OCI-LY3 (cell line): ENCODE measurements around the gene ARID1B.

Source experiments
- H2AFZ ChIP-seq: fragments of 200-600, 300-600 bp; shearing (Covaris generic); 2 replicates; pipeline ENCODE4 v1.6.0; 2014; ENCODE audit warnings: antibody characterized with exemption, low read depth, low read length
- H3K27ac ChIP-seq: fragments of 200-600, 300-600 bp; sonication (generic); 2 replicates; pipeline ENCODE4 v1.5.1; 2014; ENCODE audit warnings: mild to moderate bottlenecking, low read length, moderate library complexity, mixed read lengths
- H3K27me3 ChIP-seq: fragments of 200-600, 300-600 bp; sonication (generic); 2 replicates; pipeline ENCODE4 v1.6.1; 2014; ENCODE audit warnings: low read depth, low read length, mixed read lengths
- H3K36me3 ChIP-seq: fragments of 200-600, 300-600 bp; sonication (generic); replicated peaks from 2 replicates; pipeline ENCODE3; 2014; ENCODE audit warnings: low read depth, low read length, mixed read lengths
- H3K4me1 ChIP-seq: fragments of 300-600, 200-600 bp; sonication (generic); 2 replicates; pipeline ENCODE4 v1.6.1; 2014; ENCODE audit warnings: low read length, mixed read lengths
- H3K4me2 ChIP-seq: fragments of 200-600, 300-600 bp; sonication (generic); 2 replicates; pipeline ENCODE4 v1.6.1; 2014; ENCODE audit warnings: low read length, mixed read lengths
- H3K4me3 ChIP-seq: fragments of 300-600, 200-600 bp; sonication (generic); 2 replicates; pipeline ENCODE4 v1.5.1; 2014; ENCODE audit warnings: antibody characterized with exemption, mild to moderate bottlenecking, low read length, moderate library complexity
- H3K79me2 ChIP-seq: fragments of 300-600, 200-600 bp; shearing (Covaris generic); 2 replicates; pipeline ENCODE4 v1.6.1; 2014; ENCODE audit warnings: mild to moderate bottlenecking, low read length, mixed read lengths
- H3K9ac ChIP-seq: fragments of 300-600, 200-600 bp; shearing (Covaris generic); 2 replicates; pipeline ENCODE4 v1.6.0; 2014; ENCODE audit warnings: mild to moderate bottlenecking, low read length, moderate library complexity
- H3K9me3 ChIP-seq: fragments of 200-600, 300-600 bp; shearing (Covaris generic); 2 replicates; pipeline ENCODE4 v1.6.1; 2014; ENCODE audit warnings: low read length, mixed read lengths; ENCODE audit not compliant: insufficient read depth
- H4K20me1 ChIP-seq: fragments of 200-600, 300-600 bp; sonication (generic); 2 replicates; pipeline ENCODE4 v1.6.1; 2016; ENCODE audit warnings: low read length, mixed read lengths; ENCODE audit not compliant: insufficient read depth
- CTCF ChIP-seq: fragments of 200-600, 300-600 bp; sonication (generic); IDR thresholded peaks from 2 replicates; pipeline ENCODE4 v1.5.1; 2014; ENCODE audit warnings: antibody characterized with exemption, low read length, low read depth
- EZH2phosphoT487 ChIP-seq: fragments of 200-600 bp; shearing (Covaris generic); IDR thresholded peaks from 2 replicates; pipeline ENCODE4 v1.6.1; 2018; ENCODE audit warnings: antibody characterized with exemption, mixed run types, low read depth

The ARID1B gene

GRCh38 chr6:156872903-156873302 is 95.7 kb downstream of the ARID1B start:
- Histone ChIP-seq H3K79me2 (peaks cover 74% of the 10 kb centered on the region), H3K4me3 (no peak overlapping the region), H3K4me1 (peaks cover 6% of the 10 kb centered on the region), H3K4me2 (no peak overlapping the region), H3K9ac (no peak overlapping the region), H3K27ac (no peak overlapping the region), H3K27me3 (no peaks in the 10 kb centered on the region), H2AFZ (no peak overlapping the region), H3K9me3 (no peaks in the 10 kb centered on the region), H3K36me3 (no peaks in the 10 kb centered on the region), H4K20me1 (peaks cover 43% of the 10 kb centered on the region)
- TF ChIP-seq CTCF (no peak), EZH2phosphoT487 (no peak)

GRCh38 chr6:156873654-156874380 is 96.6 kb downstream of the ARID1B start:
- no peak overlapping the region for H3K4me2 ChIP-seq
- no peaks in the 10 kb centered on the region for H3K36me3 ChIP-seq
- no peaks in the 10 kb centered on the region for H3K9me3 ChIP-seq
- no peak overlapping the region for H3K9ac ChIP-seq
- peaks cover 6% of the 10 kb centered on the region for H3K4me1 ChIP-seq
- no peak overlapping the region for H3K4me3 ChIP-seq
- TF ChIP-seq CTCF: no peak
- no peak for TF ChIP-seq EZH2phosphoT487
- no peak overlapping the region for H3K27ac ChIP-seq
- no peaks in the 10 kb centered on the region for H3K27me3 ChIP-seq
- H2AFZ ChIP-seq: no peak overlapping the region
- peaks cover 74% of the 10 kb centered on the region for H3K79me2 ChIP-seq
- H4K20me1 ChIP-seq: peaks cover 44% of the 10 kb centered on the region

DNA sequence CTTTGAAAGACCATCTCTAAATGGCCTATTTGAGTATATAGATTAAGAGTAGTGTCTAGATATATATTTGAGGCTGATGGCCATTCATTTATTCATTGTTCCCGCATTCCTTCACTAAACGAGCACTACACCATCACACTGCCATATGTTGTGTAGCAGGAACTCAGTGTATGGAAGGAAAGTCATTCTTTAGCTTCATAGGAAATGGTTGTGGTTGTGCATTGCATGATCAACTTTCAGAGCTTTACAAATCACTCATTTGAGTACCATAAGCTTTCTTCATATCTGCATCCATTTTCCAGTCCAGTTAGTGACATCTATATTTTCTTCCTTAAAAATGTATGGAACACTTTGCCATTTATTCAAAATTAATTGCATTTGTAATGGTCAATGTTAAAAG is 97.9 kb downstream of the ARID1B start:
- Histone ChIP-seq H3K27ac (no peak overlapping the region), H3K79me2 (peaks cover 77% of the 10 kb centered on the region), H2AFZ (no peak overlapping the region), H3K4me1 (peaks cover 6% of the 10 kb centered on the region), H3K36me3 (no peaks in the 10 kb centered on the region), H3K9ac (no peak overlapping the region), H4K20me1 (peaks cover 54% of the 10 kb centered on the region), H3K9me3 (no peaks in the 10 kb centered on the region), H3K4me2 (no peak overlapping the region), H3K27me3 (no peaks in the 10 kb centered on the region), H3K4me3 (no peak overlapping the region)
- no peak for TF ChIP-seq EZH2phosphoT487
- no peak for TF ChIP-seq CTCF

DNA sequence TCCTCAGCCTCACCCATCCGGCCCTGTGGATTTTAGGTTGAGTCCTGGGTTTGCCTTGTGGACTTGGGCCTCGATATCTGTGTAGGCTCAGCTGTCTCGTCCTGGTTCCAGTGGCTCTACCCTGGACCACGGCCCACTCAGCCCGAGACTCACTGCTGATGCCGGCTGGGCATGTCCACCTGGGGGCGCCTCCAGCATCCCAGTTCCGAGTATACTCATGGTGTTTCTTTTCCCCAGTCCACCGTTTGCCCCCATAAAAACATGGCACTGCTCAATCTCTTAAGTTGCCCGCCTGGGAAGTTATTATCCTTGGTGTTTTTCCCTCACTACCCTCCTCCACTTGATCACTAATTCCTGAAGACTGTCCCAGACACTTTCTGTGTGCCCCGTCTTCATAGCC is 99.1 kb downstream of the ARID1B start:
- no peak overlapping the region for H3K4me3 ChIP-seq
- H2AFZ ChIP-seq: no peak overlapping the region
- no peak for TF ChIP-seq EZH2phosphoT487
- peak; percentile 49 for TF ChIP-seq CTCF
- no peaks in the 10 kb centered on the region for H3K9me3 ChIP-seq
- H3K9ac ChIP-seq: no peak overlapping the region
- peaks cover 3% of the 10 kb centered on the region for H3K4me1 ChIP-seq
- peaks cover 73% of the 10 kb centered on the region for H3K79me2 ChIP-seq
- H3K27me3 ChIP-seq: no peaks in the 10 kb centered on the region
- H3K4me2 ChIP-seq: no peak overlapping the region
- H3K27ac ChIP-seq: no peak overlapping the region
- peaks cover 58% of the 10 kb centered on the region for H4K20me1 ChIP-seq
- no peaks in the 10 kb centered on the region for H3K36me3 ChIP-seq
